ENCODE measurements around the gene TCF3. TPM values are rescaled to one million over a fixed set of nuclear protein-coding genes. Genes with fewer than 3 reads are reported as not detected.

Gene TCF3
- total RNA-seq, 4 donors from 2014 or later: 23.4 to 299 (median 37.3) TPM

DNA sequence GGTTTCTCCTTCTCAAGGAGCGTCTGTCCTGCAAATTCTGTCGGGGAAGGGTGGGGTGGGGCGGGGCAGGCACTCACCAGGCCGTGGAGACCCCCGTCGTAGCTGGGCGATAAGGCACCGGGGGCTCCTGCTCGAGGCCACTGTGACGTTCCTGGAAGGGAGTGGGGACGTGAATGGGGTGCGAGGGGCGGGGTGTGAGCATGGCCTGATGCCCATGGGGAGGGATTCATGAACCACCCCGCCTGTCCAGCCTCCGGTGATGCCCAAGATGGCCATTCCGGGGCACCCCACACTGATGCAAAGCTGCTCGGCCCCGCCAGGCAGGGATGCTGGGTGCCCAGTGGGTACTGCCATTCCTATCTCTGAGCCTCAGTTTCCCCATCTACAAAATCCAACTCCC, 32.7 kb downstream of the TCF3 start:
- Histone ChIP-seq H3K36me3 (peaks cover 0 to 98% (median 0%) of the 10 kb centered on the region in 3 donors), H3K9me3 (no peaks in the 10 kb centered on the region), H3K27me3 (no peaks in the 10 kb centered on the region), H3K4me3 (no peak overlapping the region), H3K4me1 (no peaks in the 10 kb centered on the region), H3K27ac (no peak overlapping the region)
- DNase-seq (ENCODE audit: low spot score in 2 of 2): no peak
- TF ChIP-seq EP300 (IDR thresholded peaks at IDR 0.05): no peak
- TF ChIP-seq CTCF (IDR thresholded peaks at IDR 0.05): no peak
- TF ChIP-seq POLR2A (IDR thresholded peaks at IDR 0.05): no peak
- WGBS, 2 donors: 86 to 88% methylated on average over 18 of the region's 18 CpGs

DNA sequence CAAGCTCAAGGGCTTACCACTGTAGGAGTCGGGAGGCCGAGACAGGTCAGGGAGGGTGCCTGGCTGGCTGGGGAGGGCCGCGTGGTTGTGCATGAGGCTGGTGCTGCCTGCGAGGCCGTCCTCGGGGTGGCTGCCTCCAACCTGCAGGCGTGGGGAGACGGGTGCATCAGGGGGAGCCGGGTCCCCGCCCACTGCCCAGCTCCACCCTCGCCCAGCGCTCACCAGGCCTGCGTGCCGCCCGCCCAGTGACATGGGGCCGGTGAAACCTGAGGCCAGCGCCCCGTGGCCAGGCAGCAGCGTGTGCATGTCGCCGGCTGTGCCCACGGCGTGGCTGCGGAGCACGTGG, 33.3 kb downstream of the TCF3 start:
- Histone ChIP-seq H3K4me1 (no peaks in the 10 kb centered on the region), H3K4me3 (no peak overlapping the region), H3K27ac (no peak overlapping the region), H3K36me3 (peaks cover 0 to 98% (median under 1%) of the 10 kb centered on the region in 3 donors), H3K9me3 (no peaks in the 10 kb centered on the region), H3K27me3 (no peaks in the 10 kb centered on the region)
- DNase-seq (ENCODE audit: low spot score in 2 of 2): no peak
- no peak for TF ChIP-seq EP300 (IDR thresholded peaks at IDR 0.05)
- TF ChIP-seq POLR2A (IDR thresholded peaks at IDR 0.05): no peak
- no peak for TF ChIP-seq CTCF (IDR thresholded peaks at IDR 0.05)
- WGBS, 2 donors: 92 to 95% methylated on average over 9 to 19 of the region's 26 CpGs

DNA sequence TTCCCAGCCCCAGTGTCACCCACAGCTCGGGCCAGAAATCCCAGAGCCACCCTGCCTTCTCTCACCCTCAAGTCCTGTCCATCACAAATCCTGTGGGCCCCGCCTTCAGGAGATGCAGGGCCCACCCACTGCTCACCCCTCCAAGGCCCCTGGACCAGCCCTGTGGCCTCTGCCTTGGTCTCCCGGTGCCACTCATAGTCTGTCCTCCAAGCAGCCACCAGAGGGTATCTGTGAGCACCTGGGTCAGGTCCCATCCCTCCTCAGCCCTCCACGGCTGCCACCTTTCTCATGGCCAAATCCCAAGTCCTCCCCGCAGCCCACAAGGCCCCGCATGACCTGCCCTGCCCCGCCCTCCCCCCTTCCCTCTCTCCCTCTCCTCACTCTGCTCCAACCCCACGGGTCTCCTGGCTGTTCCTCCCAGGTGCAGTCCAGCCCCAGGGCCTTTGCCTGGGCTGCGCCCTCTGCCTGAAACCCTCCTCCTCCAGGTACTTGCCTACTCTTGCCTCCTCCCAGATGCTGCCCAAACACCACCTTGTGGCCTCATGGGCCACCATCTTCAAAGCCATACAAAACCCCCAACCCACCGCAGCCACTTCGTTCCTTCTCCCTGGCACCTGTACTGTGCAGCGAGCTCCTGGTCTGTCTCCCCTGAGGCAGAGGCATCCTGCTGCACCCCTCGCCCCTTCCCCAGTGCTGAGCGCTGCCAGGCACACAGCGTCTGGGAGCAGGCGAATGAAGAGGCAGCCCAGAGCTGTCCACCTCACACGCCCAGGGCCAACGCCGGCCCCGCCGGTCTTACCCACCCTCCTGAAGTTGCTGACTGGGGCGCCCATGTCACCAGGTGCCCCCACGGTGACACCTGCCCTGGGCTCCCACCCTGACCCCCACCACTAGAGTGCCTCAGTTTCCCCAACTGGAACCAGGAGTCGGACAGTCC, 34.0 kb downstream of the TCF3 start:
- WGBS, 2 donors: 76 to 81% methylated on average over 16 to 23 of the region's 24 CpGs
- Histone ChIP-seq H3K4me1 (no peaks in the 10 kb centered on the region), H3K27me3 (no peaks in the 10 kb centered on the region), H3K36me3 (peaks cover 0 to 98% (median 7%) of the 10 kb centered on the region in 3 donors), H3K27ac (no peak overlapping the region), H3K9me3 (no peaks in the 10 kb centered on the region), H3K4me3 (no peak overlapping the region)
- DNase-seq (ENCODE audit: low spot score in 2 of 2): no peak
- TF ChIP-seq CTCF (IDR thresholded peaks at IDR 0.05) (peak in 2 of 5 experiments; percentile 8 to 19), POLR2A (IDR thresholded peaks at IDR 0.05) (no peak), EP300 (IDR thresholded peaks at IDR 0.05) (no peak)

DNA sequence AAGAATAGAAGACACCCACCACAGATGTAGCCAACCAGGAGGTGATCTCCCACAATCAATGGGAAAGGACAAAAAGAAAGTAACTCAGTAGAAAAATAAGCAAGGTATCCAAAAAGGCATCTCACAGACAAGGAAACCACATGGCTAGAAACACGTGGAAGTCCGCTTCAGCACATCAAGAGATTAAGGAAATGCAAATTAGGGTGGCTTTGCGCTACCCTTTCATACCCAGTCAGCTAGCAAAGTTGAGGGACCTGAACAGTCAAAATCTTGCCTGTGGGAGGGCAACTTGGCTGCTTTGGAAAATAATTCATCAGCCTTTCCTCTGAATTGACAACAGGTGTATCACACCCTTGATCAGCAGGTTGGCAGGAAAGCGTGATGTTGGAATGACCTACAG, 35.5 kb downstream of the TCF3 start:
- Histone ChIP-seq H3K4me3 (no peak overlapping the region), H3K27ac (no peak overlapping the region), H3K27me3 (no peaks in the 10 kb centered on the region), H3K4me1 (no peaks in the 10 kb centered on the region), H3K9me3 (no peaks in the 10 kb centered on the region), H3K36me3 (peaks cover 0 to 100% (median 7%) of the 10 kb centered on the region in 3 donors)
- WGBS, 2 donors: 66 to 75% methylated on average over 4 of the region's 4 CpGs
- no peak for TF ChIP-seq EP300 (IDR thresholded peaks at IDR 0.05)
- DNase-seq (ENCODE audit: low spot score in 2 of 2): no peak

DNA sequence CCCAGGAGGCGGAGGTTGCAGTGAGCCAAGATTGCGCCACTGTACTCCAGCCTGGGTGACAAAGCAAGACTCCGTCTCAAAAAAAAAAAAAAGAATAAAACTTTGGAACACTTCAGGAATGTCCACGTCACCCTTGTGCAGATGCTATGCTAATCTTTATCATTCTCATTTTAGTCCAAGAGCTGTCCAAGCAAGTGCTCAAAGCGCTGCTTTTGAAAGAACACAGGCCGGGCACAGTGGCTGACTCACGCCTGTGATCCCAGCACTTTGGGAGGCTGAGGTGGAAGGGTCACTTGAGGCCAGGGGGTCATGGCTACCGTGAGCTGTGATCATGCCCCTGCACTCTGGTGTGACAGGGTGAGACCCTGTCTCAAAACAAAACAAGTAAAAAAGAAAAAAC, 36.0 kb downstream of the TCF3 start:
- TF ChIP-seq CTCF (IDR thresholded peaks at IDR 0.05) (no peak), EP300 (IDR thresholded peaks at IDR 0.05) (no peak), POLR2A (IDR thresholded peaks at IDR 0.05) (no peak)
- H3K4me1 ChIP-seq: no peaks in the 10 kb centered on the region
- WGBS, 2 donors: 71 to 74% methylated on average over 8 of the region's 8 CpGs
- peaks cover 2 to 100% (median 9%) of the 10 kb centered on the region in 3 donors for H3K36me3 ChIP-seq
- H3K27ac ChIP-seq: no peak overlapping the region
- no peak overlapping the region for H3K4me3 ChIP-seq
- DNase-seq (ENCODE audit: low spot score in 2 of 2): no peak
- no peaks in the 10 kb centered on the region for H3K9me3 ChIP-seq
- no peaks in the 10 kb centered on the region for H3K27me3 ChIP-seq

All from tibial nerve (tissue), 4 donors.